D721Med (cell line): Measurements from ENCODE around the gene AKT3.
"Not testable (repeated sequence)": the region's sequence is repeated elsewhere in the genome, so short reads cannot be mapped to it uniquely, and the experiment has no call there.

Source experiments
- DNase-seq: peaks from one replicate; pipeline ENCODE4 v3.0.0; 2011; ENCODE audit warnings: low spot score; ENCODE audit not compliant: insufficient read length
- FAIRE-seq: peaks from 2 replicates; lab custom pipeline; 2011; peaks lifted over from hg19 to GRCh38; lab: Jason Lieb, UNC
- CTCF ChIP-seq: IDR thresholded peaks from 2 replicates; pipeline ENCODE4 v1.5.1; 2012; ENCODE audit warnings: mild to moderate bottlenecking, control low read depth; ENCODE audit not compliant: insufficient read depth; ENCODE audit errors: missing control alignments

AKT3 gene

GRCh38 chr1:243790404-243790803 lies 59.6 kb downstream of the AKT3 start:
- TF ChIP-seq CTCF, result no peak
- FAIRE-seq (peak; percentile 41), DNase-seq (no peak)

- no peak for FAIRE-seq
- no peak for DNase-seq
- TF ChIP-seq CTCF, result no peak
Measured at GRCh38 chr1:243786531-243786930, 63.5 kb downstream of the AKT3 start.

GRCh38 chr1:243784506-243784905 lies 65.5 kb downstream of the AKT3 start:
- DNase-seq (no peak), FAIRE-seq (no peak)
- TF ChIP-seq CTCF, result no peak

GRCh38 chr1:243783714-243784113 lies 66.3 kb downstream of the AKT3 start:
- DNase-seq (no peak), FAIRE-seq (no peak)
- no peak for TF ChIP-seq CTCF

GRCh38 chr1:243772361-243773050 lies 77.5 kb downstream of the AKT3 start:
- not testable (repeated sequence) for FAIRE-seq, DNase-seq

GRCh38 chr1:243770860-243771259 lies 79.2 kb downstream of the AKT3 start:
- FAIRE-seq, result no peak

GRCh38 chr1:243765676-243766075 lies 84.4 kb downstream of the AKT3 start:
- TF ChIP-seq CTCF, result no peak
- FAIRE-seq (peak; percentile 35), DNase-seq (no peak)

More at GRCh38 chr1:243770860-243771259, 79.2 kb downstream of the AKT3 start:
- no peak for TF ChIP-seq CTCF
- DNase-seq, result no peak
